CD4-positive, alpha-beta T cell (primary cell): ENCODE results near the gene SP7. TPM values are rescaled to one million over a fixed set of nuclear protein-coding genes. Genes with fewer than 3 reads are reported as not detected.

Experiments
- ATAC-seq: fragments of 200-7000 bp; cut with Tn5 transposase; one replicate; pipeline ENCODE4 v1.10.0; 2022; ENCODE audit warnings: mild to moderate bottlenecking; ENCODE audit not compliant: poor library complexity
- CTCF ChIA-PET: fragments of 350-600 bp; sonication (Branson Sonifier 250); formaldehyde crosslinking; loops from one replicate; lab custom pipeline; 2021; ENCODE audit warnings: antibody characterized with exemption, inconsistent platforms; lab: Charles Lee
- POLR2A ChIA-PET: fragments of 350-600 bp; sonication (Branson Sonifier 250); formaldehyde crosslinking; loops from one replicate; lab custom pipeline; 2021; ENCODE audit warnings: antibody characterized with exemption, inconsistent platforms; lab: Charles Lee
- DNase-seq, 14 experiments: peaks; one replicate each; pipeline ENCODE4 v3.0.0-alpha.2; 2013 to 2020; ENCODE audit warnings: mixed read lengths in 2 of 14
- H3K27ac ChIP-seq, 2 donors: one replicate each; pipeline versions ENCODE4 v1.5.1 to v1.7.0; 2013; ENCODE audit warnings: low read length in 2 of 2, low read depth in 1 of 2, mild to moderate bottlenecking in 1 of 2
- H3K27me3 ChIP-seq, 2 experiments: 1 replicate in 1 of 2; 2 replicates in 1 of 2; pipeline versions ENCODE4 v1.6.1 to v1.7.0; 2013; ENCODE audit warnings: low read length in 2 of 2, control low read depth in 1 of 2, mild to moderate bottlenecking in 1 of 2, moderate library complexity in 1 of 2; ENCODE audit not compliant: insufficient read depth in 2 of 2, control insufficient read depth in 1 of 2
- H3K36me3 ChIP-seq: one replicate; pipeline ENCODE4 v1.6.1; 2013; ENCODE audit warnings: low read length, control low read depth; ENCODE audit not compliant: insufficient read depth
- H3K4me1 ChIP-seq: one replicate; pipeline ENCODE4 v1.6.1; 2013; ENCODE audit warnings: low read length, control low read depth; ENCODE audit not compliant: insufficient read depth
- H3K4me3 ChIP-seq: one replicate; pipeline ENCODE4 v1.5.1; 2013; ENCODE audit warnings: mild to moderate bottlenecking, low read length, moderate library complexity
- H3K9me3 ChIP-seq, 2 experiments: 1 replicate in 1 of 2; 2 replicates in 1 of 2; pipeline versions ENCODE4 v1.6.1 to v1.7.0; 2013; ENCODE audit warnings: low read length in 2 of 2, mild to moderate bottlenecking in 2 of 2, control low read depth in 1 of 2, moderate library complexity in 1 of 2; ENCODE audit not compliant: control insufficient read depth in 1 of 2, insufficient read depth in 1 of 2
- H3K27ac Mint-ChIP-seq: one replicate; pipeline ENCODE4 v1.8.0; 2020; ENCODE audit warnings: mixed read lengths
- H3K27me3 Mint-ChIP-seq: one replicate; pipeline ENCODE4 v1.8.0; 2021; ENCODE audit warnings: mixed read lengths
- H3K36me3 Mint-ChIP-seq: one replicate; pipeline ENCODE4 v1.8.0; 2021; ENCODE audit warnings: low read depth, mixed read lengths
- H3K4me1 Mint-ChIP-seq: one replicate; pipeline ENCODE4 v1.8.0; 2021; ENCODE audit warnings: low read depth, mixed read lengths
- H3K4me3 Mint-ChIP-seq: one replicate; pipeline ENCODE4 v1.8.0; 2020; ENCODE audit warnings: mild to moderate bottlenecking, mixed read lengths
- H3K9me3 Mint-ChIP-seq: one replicate; pipeline ENCODE4 v1.8.0; 2020; ENCODE audit warnings: mixed read lengths
- CTCF ChIP-seq: fragments of 200-600 bp; IDR thresholded peaks from one replicate; pipeline ENCODE4 v1.8.0; 2022; ENCODE audit warnings: antibody characterized with exemption, mild to moderate bottlenecking
- intact Hi-C, 2 experiments: fragments of 100-400 bp; cut with DNase I in 1 of 2; cut with micrococcal nuclease in 1 of 2; formaldehyde crosslinking; loops; one replicate each; pipeline versions ENCODE4 v1.15.1 to v1.9.0; 2023 to 2025; cut with DNase I, micrococcal nuclease
- total RNA-seq, 174 experiments: library from RNA in 2 of 174; stranded (reverse) in 2 of 174; gene quantifications; one replicate each; pipeline ENCODE4 v1.2.3 and lab custom pipeline; 2021 to 2026

Gene SP7
- total RNA-seq, 2 experiments from 2014 or later: 0.14 TPM; not detected in 1

GRCh38 chr12:53380794-53381730, 44.9 kb upstream of the SP7 start:
- H3K36me3 ChIP-seq: peaks cover 38% of the 10 kb centered on the region
- no peak for TF ChIP-seq CTCF
- Mint-ChIP-seq H3K4me3 (peak overlapping the region; percentile 92), H3K27ac (peak overlapping the region; percentile 67), H3K9me3 (no peaks in the 10 kb centered on the region), H3K4me1 (peaks cover 34% of the 10 kb centered on the region), H3K36me3 (peaks cover 42% of the 10 kb centered on the region), H3K27me3 (no peaks in the 10 kb centered on the region)
- H3K4me1 ChIP-seq: peaks cover 66% of the 10 kb centered on the region
- no peaks in the 10 kb centered on the region for H3K27me3 ChIP-seq
- intact Hi-C loops: loop anchor here in 1 of 2 experiments (1.0 to 5.0 kb wide), 3 partner anchors 41 to 61 kb away; partner anchors contain the start of genes AAAS, AMHR2 and PRR13
- peak overlapping the region; percentile 53 for H3K4me3 ChIP-seq
- ChIA-PET CTCF (interaction anchor here (0.8 to 4.3 kb wide), 7 partner anchors 10 to 127 kb away, joined by 4 to 30 read pairs (median 5); no protein-coding TSS in a partner anchor), POLR2A (interaction anchor here (1.0 to 3.1 kb wide), 6 partner anchors 15 to 119 kb away, joined by 4 to 65 read pairs (median 12); partner anchors contain the start of genes MAP3K12, MYG1 and TARBP2)
- DNase-seq: peak in 2 of 14 experiments; percentile 35 to 38
- ATAC-seq: no peak
- H3K27ac ChIP-seq: peak overlapping the region; percentile 14 to 44
- H3K9me3 ChIP-seq: no peaks in the 10 kb centered on the region

GRCh38 chr12:53380104-53380793, 44.1 kb upstream of the SP7 start, which contains the start of gene SP1:
TSS of gene SP1 (plus strand) at chr12:53380176. CDS start at chr12:53380292, 116 bp downstream.
- peak within 1 kb of the TSS; percentile 67 to 75 for H3K27ac ChIP-seq
- peak within 1 kb of the TSS; percentile 63 for H3K4me3 ChIP-seq
- Mint-ChIP-seq H3K4me3 (peak within 1 kb of the TSS; percentile 92), H3K4me1 (peaks cover 31% of the 10 kb centered on the region), H3K27me3 (no peaks in the 10 kb centered on the region), H3K9me3 (no peaks in the 10 kb centered on the region), H3K36me3 (peaks cover 39% of the 10 kb centered on the region), H3K27ac (peak within 1 kb of the TSS; percentile 67)
- intact Hi-C loops: loop anchor here in 1 of 2 experiments (1.0 to 5.0 kb wide), 3 partner anchors 42 to 62 kb away; partner anchors contain the start of genes AAAS, AMHR2 and PRR13
- POLR2A ChIA-PET: interaction anchor here (0.5 to 3.1 kb wide), 41 partner anchors 8 to 900 kb away, joined by 3 to 65 read pairs (median 6); partner anchors contain the start of genes AAAS, ATP5MC2, CBX5 and CSAD
- CTCF ChIA-PET: interaction anchor here (0.6 to 4.3 kb wide), 7 partner anchors 18 to 59 kb away, joined by 3 to 30 read pairs (median 10); partner anchors contain the start of gene AAAS
- H3K36me3 ChIP-seq: peaks cover 35% of the 10 kb centered on the region
- DNase-seq (peak; percentile 76 to 99 (median 99)), ATAC-seq (peak; percentile 12)
- peaks cover 58% of the 10 kb centered on the region for H3K4me1 ChIP-seq
- TF ChIP-seq CTCF: no peak
- H3K9me3 ChIP-seq: no peaks in the 10 kb centered on the region
- no peaks in the 10 kb centered on the region for H3K27me3 ChIP-seq
